ENCODE results near the gene OR52H1. TPM values are rescaled to one million over a fixed set of nuclear protein-coding genes. Genes with fewer than 3 reads are reported as not detected.

The OR52H1 gene
- total and polyA plus RNA-seq, 10 of the 15 experiments (the other 5 are each of a cell fraction or from before 2014, with no cell fraction given), result 0.06 to 0.40 (median 0.23) TPM; not detected in 4

GRCh38 chr11:5592615-5593014, 44.3 kb upstream of the OR52H1 start:
- CTCF ChIA-PET, result interaction anchor here (1.1 to 1.5 kb wide), 3 partner anchors 9 to 215 kb away, joined by 3 to 4 read pairs (median 4); no protein-coding TSS in a partner anchor
- H3K36me3 ChIP-seq (ENCODE audit: control insufficient read depth in 2 of 2, insufficient read depth in 2 of 2, low read length in 1 of 2), result no peaks in the 10 kb centered on the region
- in situ Hi-C loops (cut with MboI) (no loop called here), intact Hi-C loops (cut with micrococcal nuclease; ENCODE audit: unreplicated experiment) (no loop called here)
- no peaks in the 10 kb centered on the region for H4K20me1 ChIP-seq (ENCODE audit: control insufficient read depth, insufficient read depth)
- RAD21 ChIA-PET (ENCODE audit: unreplicated experiment), result interaction anchor here (1.0 kb wide), 2 partner anchors 92 to 299 kb away, joined by 3 read pairs; partner anchors contain the start of gene TRIM5
- SMC1A ChIA-PET (ENCODE audit: uncharacterized antibody, unreplicated experiment), result interaction anchor here (0.5 to 1.4 kb wide), 3 partner anchors 10 to 263 kb away, joined by 3 to 4 read pairs (median 3); no protein-coding TSS in a partner anchor
- BruUV-seq (replicated peaks), result no TSS peak
- no peak overlapping the region for H2AFZ ChIP-seq (ENCODE audit: control insufficient read depth, low read depth, low read length)
- H3K27ac ChIP-seq (ENCODE audit: control insufficient read depth, insufficient read depth), result no peak overlapping the region
- no peak overlapping the region for H3K9ac ChIP-seq (ENCODE audit: control insufficient read depth, insufficient read depth, low read length)
- ATAC-seq (no peak), DNase-seq (ENCODE audit: low read depth, low spot score) (no peak), FAIRE-seq (no peak)
- no peak overlapping the region for H3K4me3 ChIP-seq
- H3K27me3 ChIP-seq (replicated peaks in 1 of 2; ENCODE audit: control insufficient read depth in 2 of 2, insufficient read depth in 2 of 2, low read length in 1 of 2), result no peaks in the 10 kb centered on the region
- POLR2A ChIA-PET, result no interaction called here
- no peak overlapping the region for H3K4me2 ChIP-seq (ENCODE audit: control insufficient read depth, insufficient read depth)
- no peaks in the 10 kb centered on the region for H3K9me3 ChIP-seq (replicated peaks; ENCODE audit: control insufficient read depth, insufficient read depth, low read length)
- H3K4me1 ChIP-seq (ENCODE audit: control insufficient read depth, insufficient read depth, low read length), result no peaks in the 10 kb centered on the region; the same call in 1 of the 2 replicates
- WGBS (ENCODE audit: insufficient coverage, insufficient replicate concordance, low lambda C conversion rate, missing lambda C conversion rate), result 68% methylated on average over 5 of the region's 5 CpGs
- H3K79me2 ChIP-seq (ENCODE audit: control insufficient read depth, insufficient read depth, low read length), result no peaks in the 10 kb centered on the region
- TF ChIP-seq SMC3 (IDR thresholded peaks at IDR 0.05; ENCODE audit: borderline replicate concordance, low read length) (no peak), JUND (IDR thresholded peaks at IDR 0.05; ENCODE audit: low read depth, low read length) (no peak), NFIC (IDR thresholded peaks at IDR 0.05; ENCODE audit: low read depth, low read length) (no peak), ESRRA (IDR thresholded peaks at IDR 0.05; ENCODE audit: low read length) (no peak), CHD4 (IDR thresholded peaks at IDR 0.05) (no peak), MTA2 (IDR thresholded peaks at IDR 0.05; ENCODE audit: low read depth) (no peak), EED (IDR thresholded peaks at IDR 0.05; ENCODE audit: low read depth) (no peak), MLLT1 (IDR thresholded peaks at IDR 0.05) (no peak), MXI1 (IDR thresholded peaks at IDR 0.05; ENCODE audit: low read depth, low read length) (no peak), SP1 (IDR thresholded peaks at IDR 0.05; ENCODE audit: low read depth, low read length) (no peak), LARP7 (IDR thresholded peaks at IDR 0.05) (no peak), SMAD1 (IDR thresholded peaks at IDR 0.05; ENCODE audit: low read depth, partially characterized antibody) (no peak), GATAD2B (conservative IDR thresholded peaks at IDR 0.05; ENCODE audit: low read depth) (no peak), ZNF207 (IDR thresholded peaks at IDR 0.05; ENCODE audit: borderline replicate concordance) (no peak), ZNF274 (IDR thresholded peaks at IDR 0.05; ENCODE audit: insufficient read depth, insufficient read length) (no peak)
